Panc1 (cell line): Measurements from ENCODE around the gene WIPF1. TPM values are rescaled to one million over a fixed set of nuclear protein-coding genes. Genes with fewer than 3 reads are reported as not detected.

ENCODE experiments used
- ATAC-seq: fragments of 200-7000 bp; cut with Tn5 transposase; 2 replicates; pipeline ENCODE4 v1.9.1; 2020; ENCODE audit warnings: mild to moderate bottlenecking, moderate library complexity
- BruUV-seq: library from RNA; stranded (reverse); fragments of 400-500 nt; replicated peaks from 2 replicates; lab custom pipeline; 2021; lab: Mats Ljungman, UMichigan
- CTCF ChIA-PET: fragments of 300-600 bp; sonication (Branson Sonifier 250); formaldehyde crosslinking; loops from one replicate; lab custom pipeline; 2022; ENCODE audit warnings: antibody characterized with exemption; lab: Charles Lee
- POLR2A ChIA-PET: fragments of 300-600 bp; sonication (Branson Sonifier 250); formaldehyde crosslinking; loops from one replicate; lab custom pipeline; 2022; ENCODE audit warnings: antibody characterized with exemption; lab: Charles Lee
- DNase-seq: peaks from one replicate; pipeline ENCODE4 v3.0.0-alpha.2; 2010; ENCODE audit warnings: low read depth, low spot score
- H3K27ac ChIP-seq: 2 replicates; pipeline ENCODE4 v1.5.1; 2011; ENCODE audit warnings: mild to moderate bottlenecking, low read length, inconsistent platforms
- H3K27me3 ChIP-seq: fragments of 200-500 bp; sonication (Bioruptor generic); 2 replicates; pipeline ENCODE4 v1.6.0; 2014; ENCODE audit warnings: low read length, inconsistent platforms; ENCODE audit not compliant: control insufficient read depth, insufficient read depth
- H3K36me3 ChIP-seq: fragments of 200-500 bp; sonication (Bioruptor generic); 2 replicates; pipeline ENCODE4 v1.5.1; 2014; ENCODE audit warnings: inconsistent platforms, mild to moderate bottlenecking, low read length, moderate library complexity; ENCODE audit not compliant: control insufficient read depth, insufficient read depth
- H3K4me1 ChIP-seq: 2 replicates; pipeline ENCODE4 v1.5.1; 2011; ENCODE audit warnings: inconsistent platforms, mild to moderate bottlenecking, low read length, moderate library complexity; ENCODE audit not compliant: control insufficient read depth, insufficient read depth
- H3K4me3 ChIP-seq, 2 experiments: 2 replicates each; pipeline ENCODE4 v1.5.1; 2011 to 2012; ENCODE audit warnings: low read depth in 2 of 2, low read length in 2 of 2, mild to moderate bottlenecking in 2 of 2, inconsistent platforms in 1 of 2, moderate library complexity in 1 of 2
- H3K9me3 ChIP-seq: fragments of 200-500 bp; sonication (Bioruptor generic); 2 replicates; pipeline ENCODE4 v1.5.1; 2014; ENCODE audit warnings: low read depth, mild to moderate bottlenecking, inconsistent platforms, low read length, moderate library complexity; ENCODE audit not compliant: control insufficient read depth, insufficient read depth
- CTCF ChIP-seq: fragments of 450-650 bp; IDR thresholded peaks from 2 replicates; pipeline ENCODE4 v1.5.1; 2017; ENCODE audit warnings: mild to moderate bottlenecking
- POLR2AphosphoS5 ChIP-seq: IDR thresholded peaks from 2 replicates; pipeline ENCODE4 v1.6.1; 2012; ENCODE audit warnings: mild to moderate bottlenecking, low read depth, low read length, moderate library complexity
- REST ChIP-seq, 2 experiments: IDR thresholded peaks; 2 replicates each; pipeline ENCODE4 v1.6.1; 2011 to 2012; ENCODE audit warnings: low read depth in 2 of 2, control low read depth in 1 of 2, low read length in 1 of 2, mild to moderate bottlenecking in 1 of 2, moderate library complexity in 1 of 2; ENCODE audit not compliant: insufficient read depth in 1 of 2
- TCF7L2 ChIP-seq: IDR thresholded peaks from 2 replicates; pipeline ENCODE4 v1.6.1; 2011; ENCODE audit warnings: mild to moderate bottlenecking, low read depth, low read length, inconsistent platforms
- in situ Hi-C: cut with HindIII; loops from 2 replicates; pipeline ENCODE4 v1.10.0; 2016; ENCODE audit warnings: low sequenced_read_pairs, low pct_unique_long_range_greater_than_20kb
- intact Hi-C: fragments of 100-400 bp; cut with micrococcal nuclease; formaldehyde crosslinking; loops from one replicate; pipeline ENCODE4 v1.10.0; 2022; ENCODE audit not compliant: unreplicated experiment
- total RNA-seq: library from RNA; stranded (reverse); gene quantifications from one replicate; pipeline ENCODE4 v1.2.1, GENCODE V29; 2021; ENCODE audit not compliant: unreplicated experiment

The WIPF1 gene
- total RNA-seq, 1 experiment from 2014 or later: 8.3 TPM

- Histone ChIP-seq H3K9me3 (peaks cover 3% of the 10 kb centered on the region; the same call in 1 of the 2 replicates), H3K36me3 (no peaks in the 10 kb centered on the region), H3K27ac (no peak overlapping the region), H3K4me1 (no peaks in the 10 kb centered on the region), H3K27me3 (no peaks in the 10 kb centered on the region), H3K4me3 (no peak overlapping the region)
- TF ChIP-seq TCF7L2 (no peak), REST (IDR thresholded peaks at IDR 0.05; ENCODE audit: insufficient read depth in 1 of 2, low read depth in 2 of 2, low read length in 1 of 2) (no peak), POLR2AphosphoS5 (no peak), CTCF (no peak)
- ChIA-PET CTCF (no interaction called here), POLR2A (no interaction called here)
- intact Hi-C loops (no loop called here), in situ Hi-C loops (no loop called here)
- DNase-seq (no peak), ATAC-seq (no peak)
- no TSS peak for BruUV-seq
These were observed 41.6 kb downstream of the WIPF1 start for GRCh38 chr2:174555998-174556397.

GRCh38 chr2:174554529-174555150 lies 43.0 kb downstream of the WIPF1 start:
- Histone ChIP-seq H3K4me1 (no peaks in the 10 kb centered on the region), H3K9me3 (peaks cover 3% of the 10 kb centered on the region; the same call in 1 of the 2 replicates), H3K4me3 (no peak overlapping the region), H3K27ac (no peak overlapping the region), H3K36me3 (no peaks in the 10 kb centered on the region), H3K27me3 (no peaks in the 10 kb centered on the region)
- ATAC-seq (no peak), DNase-seq (no peak)
- in situ Hi-C loops (no loop called here), intact Hi-C loops (no loop called here)
- no TSS peak for BruUV-seq
- no peak for TF ChIP-seq REST (IDR thresholded peaks at IDR 0.05; ENCODE audit: insufficient read depth in 1 of 2, low read depth in 2 of 2, low read length in 1 of 2)
- TF ChIP-seq TCF7L2: no peak
- no peak for TF ChIP-seq CTCF
- POLR2A ChIA-PET: no interaction called here
- CTCF ChIA-PET: no interaction called here
